A172 (cell line): ENCODE measurements around the gene MAP6. TPM values are rescaled to one million over a fixed set of nuclear protein-coding genes. Genes with fewer than 3 reads are reported as not detected.
"Not testable (repeated sequence)": the region's sequence is repeated elsewhere in the genome, so short reads cannot be mapped to it uniquely, and the experiment has no call there.

ENCODE experiments used
- DNase-seq: peaks from one replicate; pipeline ENCODE4 v3.0.0-alpha.2; 2015; ENCODE audit warnings: low spot score
- total RNA-seq: library from RNA; depleted of rRNA; stranded (reverse); fragments of >200 nt; shearing (Covaris generic); gene quantifications from 2 replicates; pipeline ENCODE4 v1.2.3, GENCODE V29; 2014; rRNA removed

MAP6 gene
- 8.9 and 10.6 TPM in 2 replicates for total RNA-seq

DNA sequence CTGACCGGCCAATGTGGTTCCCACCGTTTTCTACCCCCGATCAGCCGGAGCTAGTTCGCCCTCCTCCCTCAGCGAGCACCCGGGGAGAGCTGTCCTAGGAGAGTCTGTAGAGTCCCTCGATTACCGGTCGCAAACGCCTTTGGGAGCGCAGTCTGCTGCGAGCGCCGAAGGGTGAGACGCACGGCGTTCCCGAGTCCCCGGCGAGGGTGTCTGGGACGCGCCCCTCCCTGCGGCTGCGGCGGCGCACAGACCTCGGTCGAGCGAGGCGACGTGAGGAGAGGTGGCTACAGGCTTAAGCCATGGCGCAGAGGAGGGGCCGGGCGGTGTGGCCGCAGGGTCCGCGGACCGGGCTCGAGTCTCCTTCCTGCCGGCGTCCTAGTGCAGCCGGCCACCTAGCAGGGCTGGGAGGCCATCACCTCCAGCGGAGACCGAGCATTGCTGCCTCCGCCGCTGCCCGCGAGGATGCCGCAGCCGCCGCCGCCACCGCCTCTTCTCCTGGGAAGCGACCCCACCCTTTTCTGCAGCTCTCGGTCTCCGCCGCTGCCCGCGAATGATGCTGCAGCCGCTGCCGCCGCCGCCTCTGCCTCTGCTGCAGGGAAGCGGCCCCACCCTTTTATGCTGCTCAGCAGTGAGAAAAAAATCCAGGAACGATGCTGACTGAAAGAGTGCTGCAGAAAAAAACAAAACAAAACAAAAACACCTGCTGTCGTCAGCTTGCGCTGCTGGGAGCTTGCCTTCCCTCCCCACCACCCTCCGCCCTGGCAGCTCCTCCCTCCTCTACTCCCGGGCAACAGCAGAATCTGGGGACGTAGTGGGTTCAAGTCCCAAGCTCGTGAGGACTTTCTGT is at the start of gene MAP6:
MAP6 (minus strand) TSS at position 588 of the 847 bp plus-strand sequence. CDS start 669 bp downstream, outside the sequence.
- peak; percentile 50 for DNase-seq

DNA sequence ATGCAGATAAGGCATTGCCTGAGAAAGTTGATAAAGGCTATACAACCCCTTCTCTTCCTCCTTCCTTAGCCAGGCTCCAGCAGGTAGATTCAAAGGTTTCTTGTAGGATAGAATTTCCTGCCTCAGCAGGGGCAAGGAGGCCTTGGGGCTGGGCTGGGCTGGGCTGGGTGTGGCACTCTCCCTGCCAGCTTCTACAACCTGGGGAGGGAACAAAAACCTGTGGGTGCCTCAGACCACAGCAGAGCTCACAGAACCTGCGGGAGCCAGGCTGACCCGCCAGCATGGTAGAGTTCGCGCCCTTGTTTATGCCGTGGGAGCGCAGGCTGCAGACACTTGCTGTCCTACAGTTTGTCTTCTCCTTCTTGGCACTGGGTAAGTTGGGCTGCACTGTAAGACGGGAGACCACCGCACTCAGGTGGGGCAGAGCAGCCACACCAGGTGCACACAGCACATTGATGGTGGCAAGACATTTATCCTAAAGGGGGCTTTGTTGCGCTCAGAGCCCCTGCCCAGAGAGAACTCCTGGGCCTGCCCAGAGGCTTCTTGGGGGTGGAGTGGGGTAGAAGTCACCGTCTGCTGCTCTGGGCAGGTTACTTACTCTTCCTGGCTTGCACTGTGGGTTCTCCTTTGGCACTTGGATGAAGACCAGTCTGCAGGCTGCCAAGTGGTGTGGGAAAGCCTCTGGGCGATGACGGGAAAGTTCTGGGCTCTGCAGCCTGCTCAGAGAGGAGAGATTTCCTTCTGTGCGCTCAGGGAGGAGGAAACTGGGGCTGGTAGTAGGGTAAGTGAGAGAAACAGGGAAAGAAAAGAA is 49.0 kb upstream of the MAP6 start, which contains the start of gene MOGAT2:
MOGAT2 (plus strand) TSS at position 231 of the 811 bp plus-strand sequence; CDS start at position 282, 51 bp downstream.
- no peak for DNase-seq

DNA sequence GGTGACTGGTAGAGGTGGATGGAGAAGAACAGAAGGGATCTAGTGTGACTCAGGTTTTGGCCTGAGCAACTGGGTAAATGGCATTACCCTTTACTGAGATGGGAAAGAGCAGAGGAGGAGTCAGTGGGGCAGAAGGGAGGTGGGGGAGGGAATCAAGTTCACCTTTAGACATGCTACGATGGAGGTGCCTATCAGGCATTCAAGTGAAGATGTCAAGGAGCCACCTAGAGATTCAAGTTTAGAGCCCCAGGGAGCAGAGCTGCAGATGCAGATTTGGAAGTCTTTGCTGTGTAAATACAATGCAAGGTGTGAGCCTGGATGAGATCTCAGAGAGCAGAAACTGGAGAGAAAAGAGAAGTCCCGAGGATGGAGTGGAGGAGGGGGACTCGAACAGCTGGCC is 47.8 kb upstream of the MAP6 start:
- DNase-seq: no peak

DNA sequence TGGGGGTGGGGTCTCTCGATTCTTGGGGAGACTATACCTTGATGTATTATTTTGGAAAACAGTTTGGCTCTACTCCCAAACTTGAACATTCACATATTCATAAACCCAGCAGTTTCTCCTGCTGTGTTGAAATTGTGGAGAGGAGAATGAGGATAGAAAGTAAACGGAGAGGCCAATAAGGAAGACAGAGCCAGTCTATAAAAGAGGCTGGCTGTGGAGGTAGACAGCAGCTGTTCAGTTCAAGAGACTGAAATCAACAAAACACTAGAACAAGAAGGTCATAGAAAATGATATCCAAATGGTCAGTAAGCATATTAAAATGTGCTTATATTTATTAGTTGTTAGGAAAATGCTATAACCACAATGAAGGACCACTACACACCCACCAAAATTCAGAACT is 46.9 kb upstream of the MAP6 start:
- no peak for DNase-seq

DNA sequence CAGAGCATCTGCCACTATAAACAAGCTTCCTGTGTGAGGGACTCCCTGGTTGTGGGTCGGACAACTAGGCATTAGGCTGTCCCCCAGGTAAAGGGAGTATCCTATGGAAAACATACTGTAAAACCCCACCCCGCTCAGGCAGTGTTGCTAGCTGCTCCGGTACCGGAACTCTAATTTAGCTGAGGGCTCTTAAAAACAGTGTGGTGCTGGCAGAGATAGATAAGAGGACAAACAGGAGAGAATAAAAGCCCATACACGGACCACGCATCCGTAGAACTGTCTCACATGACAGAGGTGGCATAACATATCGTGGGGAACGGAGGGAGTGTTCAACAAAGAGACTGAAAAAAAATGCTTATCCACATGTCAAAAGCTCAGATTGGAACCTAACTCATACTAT is 45.4 kb upstream of the MAP6 start:
- DNase-seq: no peak

DNA sequence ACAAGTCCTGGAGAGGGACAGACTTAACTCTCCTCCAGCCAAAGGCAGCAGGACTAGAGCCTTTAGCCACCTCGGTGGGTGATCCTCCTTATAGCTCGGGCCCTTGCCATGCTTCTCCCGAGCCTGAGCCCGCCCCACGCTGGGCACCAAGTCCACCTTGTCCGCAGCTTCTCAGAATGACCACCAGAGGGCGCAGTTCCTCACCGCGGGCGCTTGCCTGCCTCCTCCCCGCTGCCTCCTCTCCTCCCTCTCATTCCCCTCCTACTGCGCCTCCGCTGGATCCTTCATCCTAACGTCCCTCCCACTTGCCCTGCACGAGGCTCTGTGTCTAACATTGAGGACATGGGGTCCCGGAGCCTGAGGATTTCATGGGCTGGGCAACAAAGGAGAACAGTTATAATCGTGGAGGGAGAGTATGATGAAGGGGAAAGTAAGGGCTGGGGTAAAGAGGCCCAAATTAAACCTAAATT is 37.5 kb upstream of the MAP6 start:
- peak; percentile 88 for DNase-seq

DNA sequence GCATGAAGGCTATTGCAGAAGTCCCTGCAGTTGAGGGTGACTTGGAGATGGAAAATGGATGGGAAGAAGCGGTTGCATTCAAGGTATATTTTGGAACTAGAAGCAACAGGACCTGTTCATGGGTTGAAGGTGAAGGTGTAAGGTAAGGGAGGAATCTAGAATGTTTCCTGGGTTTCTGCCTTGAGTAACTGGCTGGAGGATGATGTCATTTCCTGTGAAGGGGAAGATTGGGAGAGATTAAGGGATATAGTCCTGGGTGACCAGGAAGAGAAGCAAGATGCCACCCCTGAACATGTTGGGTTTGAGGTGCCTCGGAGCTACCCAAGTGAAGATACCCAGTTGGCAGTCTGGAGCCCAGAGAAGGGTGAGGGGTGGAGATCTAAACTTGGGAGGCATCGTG is 36.7 kb upstream of the MAP6 start:
- peak; percentile 20 for DNase-seq

DNA sequence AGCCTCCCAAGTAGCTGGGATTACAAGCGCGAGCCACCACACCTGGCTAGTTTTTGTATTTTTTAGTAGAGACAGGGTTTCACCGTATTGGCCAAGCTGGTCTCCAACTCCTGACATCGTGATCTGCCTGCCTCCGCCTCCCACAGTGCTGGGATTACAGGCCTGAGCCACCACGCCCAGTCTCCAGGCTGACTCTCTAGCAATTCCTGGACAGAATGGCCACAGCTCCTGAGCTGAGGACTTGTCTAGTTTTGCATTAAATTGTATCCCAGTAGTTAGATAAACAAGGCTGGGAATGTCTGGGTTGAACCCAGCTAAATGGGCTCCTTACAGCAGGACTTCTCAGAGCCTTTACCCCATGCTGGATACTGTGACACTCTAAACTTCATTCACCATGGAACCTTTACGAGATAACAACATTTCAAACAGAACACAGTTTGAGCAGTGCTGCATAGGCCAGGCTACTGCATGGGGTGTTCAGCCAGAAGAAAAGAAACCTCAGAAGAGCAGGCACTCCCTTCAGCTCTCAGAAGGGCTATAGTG is 34.9 kb upstream of the MAP6 start:
- no peak for DNase-seq

DNA sequence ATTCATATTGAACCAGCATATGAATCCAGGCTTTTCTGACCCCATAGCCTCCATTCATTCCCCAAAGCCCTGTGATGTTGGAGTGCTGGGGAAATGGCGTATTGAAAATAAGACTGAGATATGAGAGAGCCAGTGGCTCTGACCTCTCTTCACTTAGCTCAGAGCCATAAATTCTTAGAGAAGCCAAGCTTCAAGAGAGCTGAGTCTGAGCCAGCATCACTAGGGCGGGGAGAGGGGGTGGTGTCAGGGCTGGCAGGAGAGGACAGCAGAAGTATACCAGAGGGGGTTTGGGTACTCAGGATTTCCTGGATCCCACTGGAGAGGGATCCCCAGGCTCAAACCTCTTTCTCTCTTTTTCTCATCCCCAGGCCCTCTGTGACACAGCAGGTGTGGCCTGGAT is 32.1 kb upstream of the MAP6 start:
- DNase-seq: no peak

DNA sequence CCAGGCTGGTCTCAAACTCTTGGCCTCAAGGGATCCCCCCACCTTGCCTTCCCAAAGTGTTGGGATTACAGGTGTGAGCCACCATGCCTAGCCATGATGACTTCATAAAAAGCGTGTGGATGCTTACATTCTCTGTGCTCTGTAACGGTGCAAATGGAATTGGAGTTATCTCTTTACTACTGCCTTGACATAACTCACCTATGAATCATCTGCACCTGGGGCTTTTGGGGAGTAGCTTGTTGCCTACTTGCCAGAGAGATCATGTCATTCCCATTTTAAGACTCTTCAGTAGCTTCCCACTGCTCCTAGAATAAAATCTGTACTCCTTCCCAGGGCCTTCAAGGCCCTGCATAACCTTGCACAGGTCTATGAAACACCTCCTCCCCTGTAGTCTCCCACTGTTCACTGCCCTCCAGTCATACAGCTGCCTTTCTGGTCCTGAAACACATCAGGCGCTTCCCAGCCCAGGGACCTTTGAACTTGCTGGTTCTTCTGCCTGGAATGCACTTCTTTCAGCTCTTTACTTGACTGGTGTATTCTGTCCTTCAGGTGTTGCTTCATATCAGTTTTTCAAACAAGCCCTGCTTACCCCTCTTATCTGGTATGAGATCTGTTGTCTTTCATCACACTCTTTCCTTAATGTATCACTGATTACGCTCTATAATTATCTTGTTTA is 29.2 kb upstream of the MAP6 start:
- DNase-seq: peak; percentile 61

DNA sequence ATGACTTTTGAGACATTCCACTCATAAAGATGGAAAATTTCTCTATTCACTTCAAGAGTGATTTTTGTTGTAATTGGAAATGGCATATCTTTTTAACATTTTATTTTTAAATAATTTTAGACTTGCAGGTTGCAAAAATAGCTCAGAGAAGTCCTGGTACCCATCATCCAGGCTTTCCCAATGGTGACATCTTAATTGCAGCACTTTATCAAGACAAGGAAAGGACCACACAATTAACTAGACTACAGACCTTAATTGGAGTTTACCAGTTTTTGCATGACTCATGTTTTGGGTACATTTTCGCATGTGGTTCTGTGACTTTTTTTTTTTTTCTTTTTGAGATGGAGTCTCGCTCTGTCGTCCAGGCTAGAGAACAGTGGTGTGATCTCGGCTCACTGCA is 23.0 kb upstream of the MAP6 start:
- no peak for DNase-seq

DNA sequence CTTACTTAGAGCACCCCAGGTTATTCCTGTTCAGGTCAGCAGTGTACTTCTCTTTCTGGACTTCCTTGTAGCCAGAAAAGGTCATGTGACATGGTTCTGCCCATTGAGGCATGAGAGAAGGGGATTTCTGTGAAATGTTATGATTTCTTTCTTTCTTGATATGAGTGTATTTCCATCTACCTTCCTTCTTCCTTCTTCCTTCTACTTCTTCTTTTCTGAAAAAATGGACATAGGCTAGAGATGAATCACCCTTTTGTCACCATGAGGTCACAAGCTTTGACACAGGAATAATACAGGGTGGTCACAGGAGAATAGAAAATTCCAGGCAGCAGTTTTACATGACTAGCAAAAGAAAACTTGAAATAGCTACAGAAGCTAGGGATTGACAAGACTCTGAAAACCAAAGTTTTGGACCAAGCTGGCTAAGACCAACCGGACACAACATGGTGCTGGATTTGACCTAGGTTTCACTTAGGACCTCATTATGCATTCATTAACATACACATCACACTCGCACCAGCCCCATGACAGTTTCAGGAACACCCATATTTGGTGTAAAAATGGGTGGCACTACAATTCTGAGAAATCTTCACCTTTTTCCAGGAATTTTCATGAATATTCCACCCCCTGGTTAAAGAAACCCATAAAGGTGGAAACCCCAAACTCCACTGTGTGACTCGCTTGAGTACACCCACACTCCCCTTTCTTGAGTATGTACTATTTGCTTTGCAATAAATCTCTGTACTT is 21.2 kb upstream of the MAP6 start:
- peak; percentile 22 for DNase-seq

DNA sequence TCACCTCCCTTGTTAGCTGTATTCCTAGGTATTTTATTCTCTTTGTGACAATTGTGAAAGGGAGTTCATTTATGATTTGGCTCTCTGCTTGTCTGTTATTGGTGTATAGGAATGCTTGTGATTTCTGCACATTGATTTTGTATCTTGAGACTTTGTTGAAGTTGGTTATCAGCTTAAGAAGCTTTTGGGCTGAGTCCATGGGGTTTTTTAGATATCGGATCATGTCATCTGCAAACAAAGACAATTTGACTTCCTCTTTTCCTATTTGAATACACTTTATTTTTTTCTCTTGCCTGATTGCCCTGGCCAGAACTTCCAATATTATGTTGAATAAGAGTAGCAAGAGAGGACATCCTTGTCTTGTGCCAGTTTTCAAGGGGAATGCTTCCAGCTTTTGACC is 15.0 kb upstream of the MAP6 start:
- DNase-seq: not testable (repeated sequence)

DNA sequence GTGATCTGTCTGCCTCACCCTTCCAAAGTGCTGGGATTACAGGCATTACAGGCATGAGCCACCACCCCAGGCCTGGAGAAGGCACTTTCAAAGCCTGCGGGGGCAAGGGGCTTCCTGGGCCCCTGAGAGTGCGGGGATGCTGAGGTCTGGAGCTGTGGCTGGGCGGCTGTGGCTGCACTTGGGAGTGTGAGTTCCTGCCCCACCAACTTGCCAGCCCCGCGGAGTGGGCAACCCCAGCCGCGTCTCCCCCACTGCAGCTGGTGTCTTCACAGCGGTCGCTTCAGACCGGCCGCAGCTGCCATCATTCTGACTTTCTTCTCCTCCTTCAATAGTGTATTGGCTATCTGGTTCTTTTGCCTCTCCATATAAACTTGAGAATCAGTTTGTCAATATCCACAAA is 10.7 kb upstream of the MAP6 start:
- DNase-seq: no peak

DNA sequence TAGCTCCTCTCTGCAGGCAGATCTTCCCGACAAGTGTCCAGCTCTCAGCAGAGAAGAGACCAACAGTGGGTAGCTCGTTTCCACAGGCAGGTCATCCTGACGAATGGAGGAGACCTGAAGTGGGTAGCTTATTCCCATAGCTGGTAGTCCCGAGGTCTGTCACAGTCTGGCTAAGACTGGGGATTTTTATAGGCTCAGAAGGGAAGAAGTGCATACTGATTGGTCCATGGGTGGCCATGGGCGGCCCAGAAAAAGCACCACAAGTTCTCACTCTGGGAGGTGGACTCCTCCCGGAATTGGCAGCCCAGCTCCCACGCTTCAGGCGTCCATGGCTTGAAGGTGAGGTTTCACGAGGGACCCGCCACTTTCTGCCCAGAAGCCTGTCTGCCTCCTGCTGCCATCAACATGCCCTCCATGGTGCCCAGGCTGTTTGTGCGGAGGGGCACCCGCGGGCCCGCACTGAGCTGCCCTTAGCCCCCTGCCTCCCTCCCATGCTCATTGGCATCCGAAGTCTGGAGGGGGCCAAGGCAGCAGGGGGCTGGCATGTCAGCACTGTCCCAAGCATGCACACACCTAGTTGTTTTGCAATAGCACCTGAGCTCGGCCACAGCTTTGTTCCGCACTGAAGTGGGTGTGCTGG is 9.9 kb upstream of the MAP6 start:
- no peak for DNase-seq

DNA sequence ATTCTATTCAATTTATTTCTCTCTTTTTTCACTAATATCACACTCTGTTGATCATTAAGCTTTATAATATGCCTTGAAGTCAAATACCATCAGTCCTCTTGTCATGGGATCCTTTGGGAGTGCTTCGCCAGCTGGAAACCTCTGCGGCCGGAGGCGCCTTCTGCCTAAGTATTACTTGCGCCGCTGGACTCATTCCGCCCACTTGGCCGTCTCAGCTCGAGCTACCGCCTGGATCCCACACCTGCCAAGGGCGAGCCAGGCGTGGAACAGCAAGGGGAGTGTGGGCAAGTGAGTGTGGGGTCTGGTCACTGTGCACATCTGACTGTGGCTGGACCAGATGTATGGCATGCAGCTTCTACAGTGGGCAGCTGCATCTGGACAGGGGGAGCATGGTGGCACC is 9.1 kb upstream of the MAP6 start:
- DNase-seq: no peak

DNA sequence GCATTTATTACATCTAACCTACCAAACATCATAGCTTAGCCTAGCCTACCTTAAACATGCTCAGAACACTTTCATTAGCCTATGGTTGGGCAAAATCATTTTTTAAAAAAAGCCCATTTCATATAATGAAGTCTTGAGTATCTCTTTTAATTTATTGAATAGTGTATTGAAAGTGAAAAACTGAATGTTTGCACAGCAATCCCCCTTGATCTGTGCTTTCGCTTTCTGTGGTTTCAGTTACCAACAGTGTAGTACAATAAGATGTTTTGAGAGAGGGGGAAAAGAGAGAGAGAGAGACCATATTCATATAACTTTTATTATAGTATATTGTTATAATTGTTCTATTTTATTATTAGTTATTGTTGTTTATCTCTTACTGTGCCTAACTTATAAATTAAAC is 8.4 kb upstream of the MAP6 start:
- DNase-seq: no peak

DNA sequence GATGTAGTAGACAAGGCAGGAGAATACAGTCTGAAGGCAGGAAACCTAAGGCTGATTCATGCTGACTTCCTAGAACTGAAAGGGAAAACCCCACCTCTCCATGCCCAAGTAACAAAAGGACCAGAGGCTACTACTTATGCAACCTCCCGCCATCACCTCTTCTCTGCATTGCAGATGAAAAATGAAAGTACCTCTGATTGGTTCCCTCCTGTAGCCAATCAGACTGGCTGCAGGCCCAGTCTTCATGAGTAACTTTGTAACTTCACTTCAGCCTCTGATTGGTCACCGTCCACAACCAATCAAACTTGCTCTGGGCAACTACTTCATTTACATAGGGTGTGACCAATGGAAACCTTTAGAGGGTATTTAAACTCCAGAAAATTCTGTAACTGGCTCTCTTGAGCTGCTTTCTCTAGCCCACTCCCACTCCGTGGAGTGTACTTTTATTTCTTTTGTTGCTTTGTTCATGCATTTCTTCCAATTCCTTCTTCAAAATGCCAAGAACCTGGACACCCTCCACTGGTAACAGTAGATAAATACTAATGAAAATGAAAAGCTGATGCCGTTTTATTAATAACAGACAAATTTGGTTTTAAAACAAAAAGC is 5.2 kb upstream of the MAP6 start:
- peak; percentile 88 for DNase-seq

DNA sequence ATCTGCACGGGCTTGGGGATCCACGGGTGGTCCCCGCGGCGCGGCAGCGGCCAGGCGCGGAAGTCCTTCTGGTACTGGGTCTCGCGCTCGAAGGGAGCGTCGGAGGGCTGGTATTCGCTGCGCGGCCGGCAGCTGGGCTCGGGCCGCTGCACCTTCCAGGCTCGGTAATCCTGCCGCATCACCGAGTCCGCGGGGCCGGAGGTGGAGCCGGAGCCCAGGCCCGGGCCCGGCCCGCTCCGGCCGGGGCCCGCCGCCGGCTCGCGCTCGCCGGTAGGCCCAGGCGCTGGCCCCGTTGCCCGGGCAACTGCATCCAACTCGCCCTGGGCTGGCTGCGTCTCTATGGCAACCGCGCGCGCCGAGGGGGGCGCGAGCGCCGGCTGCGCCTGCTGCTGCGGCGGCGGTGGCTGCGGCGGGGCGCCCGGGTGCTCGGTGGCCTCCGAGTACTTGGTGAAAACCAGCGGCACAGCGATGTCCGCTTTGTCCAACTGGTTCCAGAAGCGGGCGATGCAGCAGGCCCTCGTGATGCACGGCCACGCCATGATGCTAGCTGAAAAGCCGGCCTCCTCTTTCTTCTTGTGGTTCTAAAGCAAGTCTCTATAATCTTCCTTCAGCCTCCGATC is 897 bp downstream of the MAP6 start:
- DNase-seq: peak; percentile 18
